Measurements from ENCODE around the gene IZUMO1.
A peak's percentile ranks its signal among the peaks of the same experiment; 100 is the strongest.
"Not testable (repeated sequence)": the region's sequence is repeated elsewhere in the genome, so short reads cannot be mapped to it uniquely, and the experiment has no call there.

Gene IZUMO1

GRCh38 chr19:48746738-48747575 lies at the start of gene IZUMO1:
Gene IZUMO1 (minus strand): TSS chr19:48746909. CDS start chr19:48745859, 1,050 bp downstream.
- no peak for TF ChIP-seq CTCF (IDR thresholded peaks at IDR 0.05; ENCODE audit: borderline replicate concordance, insufficient read depth, low read depth, low read length)
- H3K4me3 ChIP-seq (ENCODE audit: low read depth, low read length), result no peak within 1 kb of the TSS

DNA sequence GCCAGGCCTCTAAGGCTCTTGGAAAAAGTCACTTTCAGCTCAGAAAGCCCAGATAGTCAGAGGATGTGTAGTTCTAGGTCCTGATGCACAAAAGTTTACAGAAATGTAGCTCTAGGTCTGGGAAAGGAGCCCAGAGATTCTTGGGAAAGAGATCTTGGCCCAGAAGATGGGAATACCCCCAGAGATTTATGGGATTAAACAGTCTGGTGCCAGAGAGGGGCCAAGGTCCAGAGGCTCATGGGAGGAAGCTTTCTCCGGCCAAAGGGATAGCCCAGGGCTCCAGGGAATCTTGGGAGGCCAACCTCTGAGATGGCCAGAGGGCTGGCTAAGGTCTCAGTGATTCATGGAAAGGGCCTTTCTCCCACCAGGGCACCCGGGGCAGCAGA lies 49.0 kb upstream of the IZUMO1 start:
- no peak overlapping the region for H3K4me3 ChIP-seq (ENCODE audit: low read depth, low read length)
- no peak for TF ChIP-seq CTCF (IDR thresholded peaks at IDR 0.05; ENCODE audit: borderline replicate concordance, insufficient read depth, low read depth, low read length)

DNA sequence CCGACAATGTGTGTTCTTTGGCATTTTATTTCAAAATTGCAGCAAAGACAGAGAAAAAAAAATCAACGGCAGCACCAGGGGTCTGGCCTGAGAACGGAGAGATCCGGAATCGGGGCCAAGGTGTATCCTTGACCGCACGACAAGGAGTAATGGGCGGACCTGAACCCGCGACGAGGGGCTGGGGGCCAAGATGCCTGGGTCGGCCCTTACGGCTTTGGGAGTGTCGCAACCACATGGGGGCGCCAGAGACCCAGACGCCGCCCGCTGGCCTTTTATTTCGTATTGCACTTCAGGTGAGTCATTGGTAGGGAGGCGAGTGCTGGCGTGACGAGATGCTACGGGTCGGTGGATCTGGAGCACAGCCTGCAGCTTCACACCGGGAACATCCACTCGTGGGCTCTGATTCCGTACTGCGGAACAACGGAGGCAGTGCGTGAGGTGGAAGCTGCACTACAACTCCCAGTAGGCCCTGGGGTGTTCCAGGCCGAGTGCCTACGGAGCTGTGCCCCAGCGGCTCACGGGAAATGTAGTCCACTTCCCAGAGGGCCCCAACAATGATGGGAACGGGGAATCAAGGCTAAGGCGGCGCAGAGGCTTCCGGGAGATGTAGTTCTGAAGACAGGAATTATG lies 48.5 kb upstream of the IZUMO1 start:
- peak overlapping the region; percentile 67 for H3K4me3 ChIP-seq (ENCODE audit: low read depth, low read length)
- TF ChIP-seq CTCF (IDR thresholded peaks at IDR 0.05; ENCODE audit: borderline replicate concordance, insufficient read depth, low read depth, low read length), result peak; percentile 96

DNA sequence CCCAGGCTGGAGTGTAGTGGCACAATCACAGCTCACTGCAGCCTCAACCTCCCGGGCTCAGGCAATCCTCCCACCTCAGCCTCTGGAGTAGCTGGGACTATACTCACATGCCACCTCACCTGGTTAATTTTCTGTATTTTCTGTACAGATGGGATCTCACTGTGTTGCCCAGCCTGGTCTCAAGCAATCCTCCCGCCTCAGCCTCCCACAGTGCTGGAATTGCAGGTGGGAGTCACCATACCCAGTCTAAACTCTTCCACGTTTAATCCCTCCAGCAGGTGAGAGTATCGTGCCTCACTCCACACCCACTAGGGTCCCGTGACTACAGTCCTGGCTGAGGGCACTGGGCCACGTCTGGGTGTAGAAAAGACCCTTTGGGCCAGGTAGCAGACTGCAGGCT lies 47.6 kb upstream of the IZUMO1 start:
- H3K4me3 ChIP-seq (ENCODE audit: low read depth, low read length), result no peak overlapping the region
- no peak for TF ChIP-seq CTCF (IDR thresholded peaks at IDR 0.05; ENCODE audit: borderline replicate concordance, insufficient read depth, low read depth, low read length)

- TF ChIP-seq CTCF (IDR thresholded peaks at IDR 0.05; ENCODE audit: borderline replicate concordance, insufficient read depth, low read depth, low read length), result no peak
- H3K4me3 ChIP-seq (ENCODE audit: low read depth, low read length), result no peak overlapping the region
Measured at GRCh38 chr19:48793271-48793670, 46.6 kb upstream of the IZUMO1 start.

GRCh38 chr19:48787331-48787730 lies 40.6 kb upstream of the IZUMO1 start:
- H3K4me3 ChIP-seq (ENCODE audit: low read depth, low read length), result not testable (repeated sequence)

GRCh38 chr19:48786422-48786821 lies 39.7 kb upstream of the IZUMO1 start:
- H3K4me3 ChIP-seq (ENCODE audit: low read depth, low read length), result not testable (repeated sequence)

GRCh38 chr19:48784527-48784926 lies 37.8 kb upstream of the IZUMO1 start:
- H3K4me3 ChIP-seq (ENCODE audit: low read depth, low read length), result no peak overlapping the region
- TF ChIP-seq CTCF (IDR thresholded peaks at IDR 0.05; ENCODE audit: borderline replicate concordance, insufficient read depth, low read depth, low read length), result no peak

All from GM12875 (cell line).